GM10248 (cell line): Measurements from ENCODE around the gene OLFM3.

Source experiments
- CTCF ChIA-PET: fragments of 300-600 bp; sonication (Branson Sonifier 250); formaldehyde crosslinking; extraction: SDS; loops from one replicate; lab custom pipeline; 2021; ENCODE audit warnings: antibody characterized with exemption; lab: Yijun Ruan, JAX
- POLR2A ChIA-PET: fragments of 350-650 bp; sonication (Branson Sonifier 250); formaldehyde crosslinking; extraction: SDS; loops from one replicate; lab custom pipeline; 2020; ENCODE audit warnings: antibody characterized with exemption; lab: Yijun Ruan, JAX
- DNase-seq: peaks from one replicate; pipeline ENCODE4 v3.0.0; 2012; ENCODE audit errors: extremely low spot score
- TF ChIP-seq, protein P1 (sequence below): IDR thresholded peaks from 2 replicates; pipeline ENCODE4 v1.5.1; 2012; ENCODE audit warnings: mild to moderate bottlenecking, low read depth; ENCODE audit errors: extremely low read depth, missing control alignments, control extremely low read depth

OLFM3 gene

DNA sequence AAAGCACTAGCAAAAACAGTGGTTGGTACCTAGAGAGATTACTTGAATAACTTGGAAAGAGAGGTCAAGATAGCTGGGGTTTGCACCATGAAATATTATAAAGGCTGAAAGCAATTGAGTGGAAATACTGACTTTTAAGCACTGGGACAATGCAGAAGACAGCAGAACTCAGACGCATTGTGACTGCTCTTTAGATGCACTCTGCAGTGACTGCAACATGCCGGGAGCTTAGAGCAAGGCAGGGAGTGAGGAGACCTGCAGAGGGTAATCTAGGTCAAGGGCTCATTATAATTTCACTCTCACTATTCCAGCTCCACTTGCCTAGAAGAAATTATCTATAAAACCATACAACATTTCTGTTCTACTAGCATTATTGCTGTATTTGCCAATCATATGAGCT lies 36.6 kb downstream of the OLFM3 start:
- ChIA-PET POLR2A (no interaction called here), CTCF (interaction anchor here (1.4 kb wide), 1 partner anchor 8 kb away, joined by 4 read pairs; no protein-coding TSS in a partner anchor)
- DNase-seq = no peak
- TF ChIP-seq, protein P1, sequence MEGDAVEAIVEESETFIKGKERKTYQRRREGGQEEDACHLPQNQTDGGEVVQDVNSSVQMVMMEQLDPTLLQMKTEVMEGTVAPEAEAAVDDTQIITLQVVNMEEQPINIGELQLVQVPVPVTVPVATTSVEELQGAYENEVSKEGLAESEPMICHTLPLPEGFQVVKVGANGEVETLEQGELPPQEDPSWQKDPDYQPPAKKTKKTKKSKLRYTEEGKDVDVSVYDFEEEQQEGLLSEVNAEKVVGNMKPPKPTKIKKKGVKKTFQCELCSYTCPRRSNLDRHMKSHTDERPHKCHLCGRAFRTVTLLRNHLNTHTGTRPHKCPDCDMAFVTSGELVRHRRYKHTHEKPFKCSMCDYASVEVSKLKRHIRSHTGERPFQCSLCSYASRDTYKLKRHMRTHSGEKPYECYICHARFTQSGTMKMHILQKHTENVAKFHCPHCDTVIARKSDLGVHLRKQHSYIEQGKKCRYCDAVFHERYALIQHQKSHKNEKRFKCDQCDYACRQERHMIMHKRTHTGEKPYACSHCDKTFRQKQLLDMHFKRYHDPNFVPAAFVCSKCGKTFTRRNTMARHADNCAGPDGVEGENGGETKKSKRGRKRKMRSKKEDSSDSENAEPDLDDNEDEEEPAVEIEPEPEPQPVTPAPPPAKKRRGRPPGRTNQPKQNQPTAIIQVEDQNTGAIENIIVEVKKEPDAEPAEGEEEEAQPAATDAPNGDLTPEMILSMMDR = no peak

DNA sequence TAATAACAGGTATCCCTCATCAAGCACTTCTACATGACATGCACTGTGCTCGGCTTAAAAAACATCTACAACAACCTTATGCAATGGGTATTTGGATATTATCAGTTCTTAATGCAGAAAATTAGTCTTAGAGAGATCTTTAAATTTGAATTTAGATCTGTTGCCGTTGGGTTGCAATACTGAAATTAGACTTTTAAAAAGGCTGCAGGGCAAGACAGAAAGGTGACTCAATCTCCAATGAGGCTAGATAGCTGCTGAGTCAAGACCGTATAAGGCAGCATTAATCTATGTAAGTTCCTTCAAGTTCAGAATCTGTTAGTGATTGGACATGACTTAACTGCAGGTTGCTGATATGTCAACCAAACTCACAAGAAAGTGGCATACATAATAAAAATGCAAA lies 37.3 kb downstream of the OLFM3 start:
- DNase-seq = no peak
- ChIA-PET POLR2A (no interaction called here), CTCF (no interaction called here)
- TF ChIP-seq, protein P1 = no peak

DNA sequence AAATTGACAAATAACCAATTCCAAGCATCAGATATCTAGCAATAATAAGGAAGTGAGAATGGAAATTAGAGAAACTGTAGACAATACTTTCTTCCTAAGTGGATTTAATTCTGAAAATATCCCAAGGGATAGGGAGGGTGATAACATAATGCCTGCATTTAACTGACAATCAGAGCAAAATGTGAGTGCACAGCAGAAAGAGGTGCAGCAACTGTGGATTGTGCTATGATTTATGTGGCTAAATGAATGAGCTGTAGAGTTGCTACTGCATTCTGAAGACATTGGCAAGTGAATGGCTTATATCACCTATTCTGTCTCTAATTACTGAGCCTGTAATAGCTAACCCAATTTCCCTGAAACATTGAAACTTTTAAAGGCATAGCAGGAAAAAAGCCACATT lies 39.0 kb downstream of the OLFM3 start:
- DNase-seq = no peak
- POLR2A ChIA-PET = no interaction called here
- CTCF ChIA-PET = interaction anchor here (1.0 kb wide), 1 partner anchor 85 kb away, joined by 3 read pairs; no protein-coding TSS in a partner anchor

DNA sequence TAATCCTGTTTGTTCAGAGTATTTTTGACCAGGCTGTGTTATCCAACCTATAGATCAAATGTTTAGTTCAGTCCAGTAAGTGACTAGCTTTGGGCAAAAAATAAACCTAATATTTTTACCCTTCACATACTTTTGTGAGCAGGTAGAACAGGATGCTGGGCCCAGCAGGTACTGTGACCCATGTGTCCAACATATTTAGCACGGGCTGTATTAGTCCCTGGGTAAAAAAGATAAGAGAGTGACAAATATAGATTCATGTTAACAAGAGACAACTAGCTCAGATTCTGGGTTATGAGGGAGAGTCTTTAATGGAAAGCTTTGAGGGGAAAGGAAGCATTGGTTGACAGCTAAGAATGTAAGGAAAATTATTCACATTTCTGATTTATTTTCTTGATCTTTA lies 43.1 kb downstream of the OLFM3 start:
- ChIA-PET CTCF (interaction anchor here (0.9 to 1.3 kb wide), 2 partner anchors 28 to 30 kb away, joined by 3 read pairs; no protein-coding TSS in a partner anchor), POLR2A (no interaction called here)
- TF ChIP-seq, protein P1 = no peak
- DNase-seq = no peak

More for the DNA sequence above, 39.0 kb downstream of the OLFM3 start:
- TF ChIP-seq, protein P1 = no peak

DNA sequence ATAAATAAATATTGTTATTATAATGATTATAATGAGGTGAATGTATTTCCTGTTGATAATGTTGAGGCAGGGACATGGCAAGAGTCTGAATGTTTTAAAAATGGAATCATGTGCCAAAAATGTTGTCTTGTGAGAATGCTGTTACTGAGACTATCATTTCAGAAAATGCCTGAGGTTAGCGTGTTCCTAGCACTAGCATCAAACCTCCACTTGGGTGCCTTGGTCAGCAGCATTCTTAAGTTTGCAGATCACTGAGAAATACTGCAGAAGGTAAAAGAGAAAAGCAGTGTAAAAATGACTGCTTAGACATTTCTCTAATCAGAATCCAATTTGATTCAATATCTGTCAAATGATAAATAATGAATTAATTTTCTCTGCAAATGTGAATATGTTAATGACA lies 50.8 kb downstream of the OLFM3 start:
- ChIA-PET POLR2A (no interaction called here), CTCF (no interaction called here)
- DNase-seq = no peak
- TF ChIP-seq, protein P1 = no peak

DNA sequence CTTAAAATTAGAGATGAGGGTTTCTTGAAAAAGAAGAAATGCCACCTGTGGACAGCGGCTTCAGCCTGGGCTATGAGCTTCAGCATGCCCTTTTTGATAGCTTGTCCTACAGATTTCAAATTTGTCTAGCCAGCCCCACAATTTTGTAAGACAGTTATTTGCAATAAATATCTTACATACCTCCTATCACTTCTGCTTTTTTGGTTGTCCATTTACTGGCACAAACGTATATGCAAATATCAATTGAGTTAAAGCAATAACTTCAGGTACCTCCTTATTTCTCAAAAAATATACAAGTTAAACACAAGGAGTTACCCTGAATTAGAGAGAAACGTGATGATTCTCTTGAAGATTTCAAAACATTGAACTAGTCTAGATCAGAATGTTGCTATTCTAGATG lies 53.5 kb downstream of the OLFM3 start:
- DNase-seq = no peak
- TF ChIP-seq, protein P1 = no peak
- CTCF ChIA-PET = interaction anchor here (1.0 to 1.1 kb wide), 2 partner anchors 14 to 22 kb away, joined by 3 read pairs; no protein-coding TSS in a partner anchor
- POLR2A ChIA-PET = no interaction called here
